Adrenal gland (tissue), 5 donors: Measurements from ENCODE around the gene RBBP5.

Source experiments
- POLR2A ChIP-seq, 2 donors: fragments of 450-650 bp; IDR thresholded peaks; one replicate each; pipeline ENCODE4 v1.6.1; 2017; ENCODE audit warnings: antibody characterized with exemption in 2 of 2, mild to moderate bottlenecking in 2 of 2, moderate library complexity in 1 of 2
- TF ChIP-seq, protein P1 (sequence below), 6 experiments: fragments of 450-650 bp in 4 of 6; fragments of 200-600 bp in 2 of 6; sonication (generic) in 1 of 6; IDR thresholded peaks; 1 replicate in 5 of 6; 2 replicates in 1 of 6; pipeline versions ENCODE4 v1.5.1 to v1.8.0; 2016 to 2021; ENCODE audit warnings: antibody characterized with exemption in 6 of 6, mild to moderate bottlenecking in 2 of 6, moderate library complexity in 1 of 6
- donor health status: DM: no; HTN: no; CAD: no.

DNA sequence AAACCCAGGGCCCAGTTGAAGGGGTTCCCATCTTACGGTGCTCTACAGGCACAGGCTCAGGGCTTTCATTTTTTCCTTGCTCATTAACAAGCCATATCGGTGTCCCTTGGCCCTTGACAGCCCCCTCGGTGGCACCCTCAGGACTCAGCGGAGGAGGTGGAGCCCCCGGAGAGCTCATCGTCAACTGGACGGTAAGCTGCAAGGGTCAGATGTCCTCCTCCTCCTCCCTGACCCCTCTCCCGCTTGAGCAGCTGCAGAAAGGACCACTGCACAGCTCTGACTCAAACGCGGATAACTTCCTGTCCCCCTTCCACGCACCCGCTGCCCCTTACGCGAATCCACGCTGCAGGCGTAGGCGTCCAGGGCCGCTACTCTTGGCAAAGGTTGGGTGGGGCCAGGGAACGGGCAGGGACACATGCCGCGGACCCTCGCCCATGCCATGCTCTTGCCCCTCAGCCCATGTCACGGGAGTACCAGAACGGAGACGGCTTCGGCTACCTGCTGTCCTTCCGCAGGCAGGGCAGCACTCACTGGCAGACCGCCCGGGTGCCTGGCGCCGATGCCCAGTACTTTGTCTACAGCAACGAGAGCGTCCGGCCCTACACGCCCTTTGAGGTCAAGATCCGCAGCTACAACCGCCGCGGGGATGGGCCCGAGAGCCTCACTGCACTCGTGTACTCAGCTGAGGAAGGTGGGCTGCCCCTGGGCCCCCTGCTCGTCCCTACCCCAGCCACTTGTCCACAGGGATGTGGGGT is 52.2 kb downstream of the RBBP5 start:
- TF ChIP-seq, protein P1, sequence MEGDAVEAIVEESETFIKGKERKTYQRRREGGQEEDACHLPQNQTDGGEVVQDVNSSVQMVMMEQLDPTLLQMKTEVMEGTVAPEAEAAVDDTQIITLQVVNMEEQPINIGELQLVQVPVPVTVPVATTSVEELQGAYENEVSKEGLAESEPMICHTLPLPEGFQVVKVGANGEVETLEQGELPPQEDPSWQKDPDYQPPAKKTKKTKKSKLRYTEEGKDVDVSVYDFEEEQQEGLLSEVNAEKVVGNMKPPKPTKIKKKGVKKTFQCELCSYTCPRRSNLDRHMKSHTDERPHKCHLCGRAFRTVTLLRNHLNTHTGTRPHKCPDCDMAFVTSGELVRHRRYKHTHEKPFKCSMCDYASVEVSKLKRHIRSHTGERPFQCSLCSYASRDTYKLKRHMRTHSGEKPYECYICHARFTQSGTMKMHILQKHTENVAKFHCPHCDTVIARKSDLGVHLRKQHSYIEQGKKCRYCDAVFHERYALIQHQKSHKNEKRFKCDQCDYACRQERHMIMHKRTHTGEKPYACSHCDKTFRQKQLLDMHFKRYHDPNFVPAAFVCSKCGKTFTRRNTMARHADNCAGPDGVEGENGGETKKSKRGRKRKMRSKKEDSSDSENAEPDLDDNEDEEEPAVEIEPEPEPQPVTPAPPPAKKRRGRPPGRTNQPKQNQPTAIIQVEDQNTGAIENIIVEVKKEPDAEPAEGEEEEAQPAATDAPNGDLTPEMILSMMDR (IDR thresholded peaks at IDR 0.05), result no peak
- TF ChIP-seq POLR2A (IDR thresholded peaks at IDR 0.05), result no peak
